AG09309 (cell line): ENCODE data around the gene UBE4B.

Experiments used
- DNase-seq: peaks from one replicate; pipeline ENCODE4 v3.0.0-alpha.2; 2010; ENCODE audit warnings: low read depth
- H3K4me3 ChIP-seq: 2 replicates; pipeline ENCODE4 v1.5.1; 2011; ENCODE audit warnings: mild to moderate bottlenecking, low read depth, low read length, moderate library complexity; ENCODE audit not compliant: control insufficient read depth
- CTCF ChIP-seq: IDR thresholded peaks from 2 replicates; pipeline ENCODE4 v1.5.1; 2011; ENCODE audit warnings: mild to moderate bottlenecking, low read depth, low read length, inconsistent platforms; ENCODE audit not compliant: insufficient read depth, control insufficient read depth; ENCODE audit errors: missing control alignments

The UBE4B gene

GRCh38 chr1:10074852-10075730, 42.3 kb downstream of the UBE4B start:
- no peak for TF ChIP-seq CTCF
- no peak overlapping the region for H3K4me3 ChIP-seq
- DNase-seq, result no peak

DNA sequence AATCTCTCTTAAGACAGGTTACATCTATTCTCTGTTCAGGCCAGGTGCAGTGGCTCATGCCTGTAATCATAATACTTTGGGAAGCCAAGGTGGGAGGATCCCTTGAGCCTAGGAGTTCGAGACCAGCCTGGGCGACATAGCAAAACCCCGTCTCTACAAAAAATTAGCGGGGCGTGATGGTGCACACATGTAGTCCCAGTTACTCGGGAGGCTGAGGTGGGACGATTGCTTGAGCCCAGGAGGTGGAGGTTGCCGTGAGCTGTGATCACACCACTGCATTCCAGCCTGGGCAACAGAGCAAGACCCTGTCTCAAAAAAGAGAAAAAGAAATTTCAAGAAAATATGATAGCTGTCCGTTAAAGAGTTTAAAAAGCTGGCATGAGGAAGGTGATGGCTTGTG, 43.0 kb downstream of the UBE4B start:
- no peak for DNase-seq
- H3K4me3 ChIP-seq, result no peak overlapping the region
- no peak for TF ChIP-seq CTCF

- TF ChIP-seq CTCF, result no peak
- no peak for DNase-seq
- H3K4me3 ChIP-seq, result no peak overlapping the region
Measured at GRCh38 chr1:10078494-10078893, 45.7 kb downstream of the UBE4B start.

DNA sequence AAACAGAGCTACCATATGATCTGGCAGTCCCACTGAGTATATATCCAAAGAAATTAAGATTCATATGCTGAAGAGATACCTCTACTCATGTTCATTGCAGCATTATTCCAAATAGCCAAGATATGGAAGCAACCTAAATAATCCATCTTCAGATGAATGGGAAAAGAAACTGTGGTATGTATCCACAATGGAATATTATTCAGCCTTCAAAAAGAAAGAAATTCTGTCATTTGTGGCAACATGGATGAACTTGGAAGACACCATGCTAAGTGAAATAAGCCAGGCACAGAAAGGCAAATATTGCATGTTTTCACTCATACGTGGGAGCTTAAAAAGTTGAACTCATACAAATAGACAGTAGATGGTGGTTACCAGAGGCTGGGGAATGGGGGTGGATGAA, 47.8 kb downstream of the UBE4B start:
- DNase-seq, result no peak
- no peak overlapping the region for H3K4me3 ChIP-seq
- TF ChIP-seq CTCF, result no peak

DNA sequence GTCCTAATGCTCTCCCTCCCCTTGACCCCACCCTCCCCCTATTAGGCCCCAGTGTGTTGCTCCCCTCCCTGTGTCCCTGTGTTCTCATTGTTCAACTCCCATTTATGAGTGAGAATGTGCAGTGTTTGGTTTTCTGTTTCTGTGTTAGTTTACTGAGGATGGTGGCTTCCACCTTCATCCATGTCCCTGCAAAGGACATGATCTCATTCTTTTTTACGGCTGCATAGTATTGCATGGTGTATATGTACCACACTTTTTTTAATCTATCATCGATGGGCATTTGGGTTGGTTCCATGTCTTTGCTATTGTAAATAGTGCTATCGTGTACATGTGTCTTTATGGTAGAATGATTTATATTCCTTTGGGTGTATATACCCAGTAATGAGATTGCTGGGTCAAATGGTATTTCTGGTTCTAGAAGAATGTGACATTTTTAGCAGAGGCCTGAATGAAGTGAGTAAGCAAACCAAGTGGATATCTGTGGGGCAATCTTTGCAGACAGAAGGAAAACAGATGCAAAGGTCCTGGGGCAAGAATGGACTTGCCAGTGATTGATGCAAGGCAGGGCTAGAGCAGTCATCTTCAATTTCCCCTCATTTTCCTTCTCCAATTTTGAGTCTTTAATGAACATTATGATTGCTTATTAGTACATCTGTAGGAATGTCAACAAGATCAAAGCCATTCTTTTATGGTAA, 50.2 kb downstream of the UBE4B start:
- no peak for DNase-seq
- H3K4me3 ChIP-seq, result no peak overlapping the region
- TF ChIP-seq CTCF, result no peak

- H3K4me3 ChIP-seq, result no peak overlapping the region
- TF ChIP-seq CTCF, result no peak
- no peak for DNase-seq
Measured at GRCh38 chr1:10084045-10084444, 51.3 kb downstream of the UBE4B start.
